GM12891 (cell line): ENCODE results near the gene KIF11.

Source experiments
- POLR2A ChIP-seq: IDR thresholded peaks from 2 replicates; pipeline ENCODE4 v1.6.1; 2011; ENCODE audit warnings: low read depth, low read length, control low read depth
- TAF1 ChIP-seq: IDR thresholded peaks from 2 replicates; pipeline ENCODE4 v1.6.1; 2011; ENCODE audit warnings: low read depth, low read length, control low read depth

DNA sequence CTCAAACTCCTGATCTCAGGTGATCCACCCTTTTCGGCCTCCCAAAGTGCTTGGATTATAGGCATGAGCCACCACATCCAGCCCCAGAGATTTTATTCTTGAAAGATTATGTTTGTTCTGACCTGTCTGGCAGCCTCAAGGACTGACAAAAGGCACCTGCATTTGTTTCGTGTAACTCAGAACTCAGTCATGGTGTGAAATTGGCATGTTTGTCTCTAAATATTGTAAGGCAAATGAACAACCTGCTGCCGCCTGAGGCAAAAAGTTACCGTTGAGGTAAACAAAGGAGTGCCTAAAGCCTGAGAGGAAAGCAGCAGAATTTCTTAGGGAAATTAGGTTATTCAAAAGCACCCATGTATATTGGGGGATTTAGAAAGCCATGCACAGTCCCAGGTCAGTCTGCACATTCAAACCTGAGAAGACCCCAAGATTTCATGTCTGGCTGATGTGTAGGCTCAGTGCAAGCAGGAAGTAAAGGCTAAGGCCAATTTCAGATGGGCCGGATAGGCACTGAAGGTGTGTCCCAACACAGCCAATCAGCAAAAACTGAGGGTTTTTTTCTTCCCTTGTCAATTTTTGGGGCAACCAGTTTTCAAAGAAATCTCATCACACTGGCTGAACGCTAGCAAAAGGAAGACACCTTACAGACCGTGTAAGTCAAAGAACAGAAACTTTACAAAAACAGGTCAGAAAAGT lies 63.5 kb downstream of the KIF11 start:
- TF ChIP-seq POLR2A (no peak), TAF1 (no peak)
